CD8-positive, alpha-beta memory T cell (primary cell): ENCODE results near the gene GLIPR2. TPM values are rescaled to one million over a fixed set of nuclear protein-coding genes. Genes with fewer than 3 reads are reported as not detected.

Experiments used
- CTCF ChIA-PET: fragments of 350-600 bp; sonication (Branson Sonifier 250); formaldehyde crosslinking; loops from one replicate; lab custom pipeline; 2021; ENCODE audit warnings: antibody characterized with exemption; lab: Charles Lee
- POLR2A ChIA-PET: fragments of 350-600 bp; sonication (Branson Sonifier 250); formaldehyde crosslinking; loops from one replicate; lab custom pipeline; 2021; ENCODE audit warnings: antibody characterized with exemption; lab: Charles Lee
- DNase-seq, 5 donors: peaks; one replicate each; pipeline versions ENCODE4 v3.0.0 to v3.0.0-alpha.2; 2020 to 2022; ENCODE audit warnings: mixed read lengths in 1 of 5
- H3K27ac ChIP-seq: one replicate; pipeline ENCODE4 v1.7.0; 2013; ENCODE audit warnings: low read depth, mild to moderate bottlenecking, low read length, moderate library complexity
- H3K27me3 ChIP-seq: 2 replicates; pipeline ENCODE4 v1.7.0; 2013; ENCODE audit warnings: low read length, mild to moderate bottlenecking; ENCODE audit not compliant: insufficient read depth, poor library complexity, severe bottlenecking
- H3K36me3 ChIP-seq: 2 replicates; pipeline ENCODE4 v1.7.0; 2013; ENCODE audit warnings: mild to moderate bottlenecking, low read length, moderate library complexity; ENCODE audit not compliant: insufficient read depth
- H3K4me1 ChIP-seq: 2 replicates; pipeline ENCODE4 v1.7.0; 2013; ENCODE audit warnings: mild to moderate bottlenecking, low read length, moderate library complexity; ENCODE audit not compliant: insufficient read depth
- H3K4me3 ChIP-seq: 2 replicates; pipeline ENCODE4 v1.7.0; 2013; ENCODE audit warnings: mild to moderate bottlenecking, low read length
- H3K9me3 ChIP-seq: 2 replicates; pipeline ENCODE4 v1.7.0; 2013; ENCODE audit warnings: mild to moderate bottlenecking, low read length
- H3K27ac Mint-ChIP-seq, 8 donors: one replicate each; pipeline ENCODE4 v1.8.0; 2020 to 2021; ENCODE audit warnings: mixed read lengths in 8 of 8, mild to moderate bottlenecking in 6 of 8, inconsistent platforms in 3 of 8, moderate library complexity in 3 of 8
- H3K27me3 Mint-ChIP-seq, 2 donors: one replicate each; pipeline ENCODE4 v1.8.0; 2020 to 2021; ENCODE audit warnings: mixed read lengths in 2 of 2, mild to moderate bottlenecking in 1 of 2, moderate library complexity in 1 of 2
- H3K36me3 Mint-ChIP-seq, 3 donors: one replicate each; pipeline ENCODE4 v1.8.0; 2020 to 2021; ENCODE audit warnings: mixed read lengths in 3 of 3, inconsistent platforms in 1 of 3, mild to moderate bottlenecking in 1 of 3
- H3K4me1 Mint-ChIP-seq, 3 donors: one replicate each; pipeline ENCODE4 v1.8.0; 2020 to 2021; ENCODE audit warnings: mixed read lengths in 3 of 3, inconsistent platforms in 1 of 3, mild to moderate bottlenecking in 1 of 3
- H3K4me3 Mint-ChIP-seq, 7 donors: one replicate each; pipeline ENCODE4 v1.8.0; 2020 to 2021; ENCODE audit warnings: mixed read lengths in 7 of 7, mild to moderate bottlenecking in 6 of 7, moderate library complexity in 4 of 7, inconsistent platforms in 2 of 7
- H3K9me3 Mint-ChIP-seq, 5 donors: one replicate each; pipeline ENCODE4 v1.8.0; 2020 to 2022; ENCODE audit warnings: mixed read lengths in 5 of 5, mild to moderate bottlenecking in 3 of 5, moderate library complexity in 2 of 5, inconsistent platforms in 1 of 5
- polyA plus RNA-seq: library from polyadenylated mRNA; unstranded; fragments of 300-500 nt; fragmentation: Illumina TruSeq; gene quantifications from one replicate; pipeline ENCODE4 v1.2.3, GENCODE V29; 2021
- total RNA-seq, 2 experiments: library from RNA; stranded (reverse); gene quantifications; one replicate each; pipeline ENCODE4 v1.2.3, GENCODE V29; 2021

Gene GLIPR2
- total and polyA plus RNA-seq, 3 experiments from 2014 or later: 17.1 to 139 (median 17.5) TPM

DNA sequence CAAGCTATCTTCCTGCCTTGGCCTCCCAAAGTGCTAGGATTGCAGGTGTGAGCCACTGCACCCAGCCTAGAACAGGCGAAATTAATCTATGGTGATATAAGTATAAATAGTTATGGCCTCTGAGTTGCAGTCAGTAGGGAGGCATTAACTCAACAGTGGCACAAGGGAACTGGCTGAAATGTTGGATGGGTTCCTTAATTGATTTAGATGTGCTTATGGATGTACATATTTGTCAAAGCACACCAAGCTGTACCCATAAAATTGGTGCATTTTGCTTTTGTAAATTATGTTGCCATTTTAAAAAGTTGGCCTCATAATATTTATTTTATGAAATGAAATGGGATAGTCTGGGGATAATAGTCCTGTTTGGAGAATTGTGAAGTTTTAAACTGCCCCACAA lies 36.8 kb upstream of the GLIPR2 start:
- Mint-ChIP-seq H3K4me1 (peaks cover 6 to 8% (median 7%) of the 10 kb centered on the region in 3 donors), H3K9me3 (no peaks in the 10 kb centered on the region), H3K27ac (peak overlapping the region in 2 of 8 donors; percentile 4 to 36), H3K36me3 (no peaks in the 10 kb centered on the region), H3K4me3 (no peak overlapping the region), H3K27me3 (no peaks in the 10 kb centered on the region)
- Histone ChIP-seq H3K4me3 (no peak overlapping the region), H3K27ac (no peak overlapping the region), H3K4me1 (peaks cover 6% of the 10 kb centered on the region), H3K27me3 (no peaks in the 10 kb centered on the region), H3K9me3 (no peaks in the 10 kb centered on the region), H3K36me3 (no peaks in the 10 kb centered on the region)
- CTCF ChIA-PET: interaction anchor here (8.7 kb wide), 1 partner anchor 70 kb away, joined by 278 read pairs; the partner anchor contains the start of gene CCIN
- DNase-seq: no peak
- POLR2A ChIA-PET: no interaction called here

DNA sequence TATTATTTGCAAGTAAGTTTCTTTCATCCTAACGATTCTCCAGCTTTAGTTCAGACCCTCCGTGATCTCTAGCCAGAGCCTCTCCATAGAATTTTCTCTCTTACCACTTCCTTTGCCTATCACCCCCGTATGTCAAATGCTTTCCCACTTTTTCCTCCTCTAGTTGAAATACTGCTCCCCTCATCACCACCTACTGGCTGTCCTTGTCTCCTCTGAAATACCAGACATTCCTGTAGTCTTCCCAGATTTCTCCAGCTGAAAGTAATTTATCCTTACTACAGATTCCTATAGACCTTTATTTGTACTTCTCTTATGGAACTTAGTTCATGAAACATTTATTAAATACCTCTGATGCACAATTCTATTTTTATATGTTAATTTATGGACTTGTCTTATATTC lies 36.0 kb upstream of the GLIPR2 start:
- peaks cover 6 to 8% (median 7%) of the 10 kb centered on the region in 3 donors for H3K4me1 Mint-ChIP-seq
- no peaks in the 10 kb centered on the region for H3K27me3 Mint-ChIP-seq
- Histone ChIP-seq H3K4me3 (no peak overlapping the region), H3K9me3 (no peaks in the 10 kb centered on the region), H3K36me3 (no peaks in the 10 kb centered on the region), H3K27me3 (no peaks in the 10 kb centered on the region), H3K27ac (no peak overlapping the region), H3K4me1 (peaks cover 6% of the 10 kb centered on the region)
- ChIA-PET CTCF (interaction anchor here (8.7 kb wide), 1 partner anchor 69 kb away, joined by 278 read pairs; the partner anchor contains the start of gene CCIN), POLR2A (no interaction called here)
- H3K27ac Mint-ChIP-seq: peak overlapping the region in 1 of 8 donors; percentile 26
- H3K36me3 Mint-ChIP-seq: peaks cover 0 to 2% (median 1%) of the 10 kb centered on the region in 3 donors
- DNase-seq: no peak
- no peaks in the 10 kb centered on the region for H3K9me3 Mint-ChIP-seq
- H3K4me3 Mint-ChIP-seq: no peak overlapping the region

DNA sequence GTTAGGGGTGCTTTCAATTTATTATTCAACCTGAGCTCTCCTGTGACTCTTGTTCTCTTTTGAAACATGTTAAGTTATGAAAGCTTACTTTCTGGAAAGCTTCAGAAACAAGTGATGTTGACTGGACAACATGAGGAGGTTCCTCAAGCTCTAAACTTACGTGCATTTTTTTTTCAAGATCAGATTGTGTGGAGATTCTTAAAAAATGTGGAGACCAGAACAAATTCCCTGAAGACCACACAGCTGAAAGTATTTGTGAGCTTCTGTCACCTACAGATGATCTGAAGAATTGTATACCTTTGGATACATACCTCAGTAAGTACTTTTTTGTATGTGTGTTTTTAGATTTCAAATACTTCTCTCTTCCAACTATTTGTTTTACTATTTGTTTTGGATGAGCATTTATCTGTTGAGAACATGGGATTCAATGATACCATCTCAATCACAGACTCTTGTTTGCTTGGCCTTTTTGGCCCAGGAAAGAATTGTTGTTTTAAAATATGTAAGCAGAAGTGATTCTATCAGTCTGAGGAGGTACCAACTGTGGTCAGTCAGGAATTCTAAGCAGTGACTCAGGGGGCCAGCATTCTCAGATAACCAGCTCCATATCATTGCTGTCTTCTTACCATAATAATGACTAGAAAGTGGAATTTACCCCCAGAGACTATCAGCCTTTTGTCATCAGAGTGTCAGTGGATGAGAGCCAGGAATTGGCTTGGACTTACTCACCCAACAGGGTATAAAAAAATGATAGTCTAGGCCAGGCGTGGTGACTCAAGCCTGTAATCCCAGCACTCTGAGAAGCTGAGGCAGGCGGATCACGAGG lies 34.4 kb upstream of the GLIPR2 start:
- Mint-ChIP-seq H3K27ac (no peak overlapping the region), H3K4me1 (peaks cover 6 to 8% (median 7%) of the 10 kb centered on the region in 3 donors), H3K9me3 (no peaks in the 10 kb centered on the region), H3K4me3 (no peak overlapping the region), H3K27me3 (no peaks in the 10 kb centered on the region), H3K36me3 (peaks cover 0 to 2% (median 1%) of the 10 kb centered on the region in 3 donors)
- no peak overlapping the region for H3K27ac ChIP-seq
- H3K27me3 ChIP-seq: no peaks in the 10 kb centered on the region
- ChIA-PET POLR2A (interaction anchor here (1.3 to 1.8 kb wide), 3 partner anchors 35 to 64 kb away, joined by 3 to 7 read pairs (median 6); partner anchors contain the start of gene GLIPR2), CTCF (interaction anchor here (0.6 to 8.7 kb wide), 25 partner anchors 9 to 94 kb away, joined by 3 to 278 read pairs (median 8); partner anchors contain the start of genes CCIN, CLTA and GLIPR2)
- no peak for DNase-seq
- no peak overlapping the region for H3K4me3 ChIP-seq
- no peaks in the 10 kb centered on the region for H3K9me3 ChIP-seq
- no peaks in the 10 kb centered on the region for H3K36me3 ChIP-seq
- H3K4me1 ChIP-seq: peaks cover 6% of the 10 kb centered on the region

DNA sequence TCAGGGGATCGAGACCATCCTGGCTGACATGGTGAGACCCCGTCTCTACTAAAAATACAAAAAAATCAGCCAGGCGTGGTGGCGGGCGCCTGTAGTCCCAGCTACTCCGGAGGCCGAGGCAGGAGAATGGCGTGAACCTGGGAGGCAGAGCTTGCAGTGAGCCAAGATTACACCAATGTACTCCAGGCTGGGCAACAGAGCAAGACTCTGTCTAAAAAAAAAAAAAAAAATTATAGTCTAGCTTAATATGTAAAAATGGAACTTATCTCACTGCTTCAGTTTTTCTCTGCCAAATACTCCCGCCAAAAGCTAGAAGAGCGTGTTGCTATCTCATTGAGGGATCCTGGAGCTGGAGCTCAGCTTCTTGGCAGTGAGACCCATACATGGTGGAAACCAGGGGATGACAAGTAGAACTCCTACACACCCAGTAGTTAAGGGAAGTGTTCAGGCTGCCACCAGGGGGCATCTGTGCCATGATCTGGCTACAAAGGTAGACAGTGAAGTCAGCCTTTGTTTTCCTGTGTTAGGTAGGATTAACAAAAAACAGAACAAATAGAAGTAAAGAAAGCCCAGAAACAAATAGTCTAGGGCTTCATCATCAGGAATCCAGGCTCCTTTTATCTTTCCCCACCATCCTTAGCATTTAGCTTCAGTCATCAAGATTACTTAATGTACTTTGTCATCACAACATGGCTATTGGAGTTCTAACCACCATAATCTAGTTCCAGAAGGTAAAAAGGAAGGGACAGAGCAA lies 33.6 kb upstream of the GLIPR2 start:
- POLR2A ChIA-PET: interaction anchor here (0.7 to 1.8 kb wide), 5 partner anchors 34 to 64 kb away, joined by 3 to 7 read pairs (median 5); partner anchors contain the start of gene GLIPR2
- CTCF ChIA-PET: interaction anchor here (0.6 to 8.7 kb wide), 31 partner anchors 9 to 225 kb away, joined by 3 to 278 read pairs (median 6); partner anchors contain the start of genes CCIN, CLTA and GLIPR2
- H3K36me3 Mint-ChIP-seq: peaks cover 0 to 3% (median 1%) of the 10 kb centered on the region in 3 donors
- peak overlapping the region in 3 of 8 donors; percentile 60 to 75 (median 63) for H3K27ac Mint-ChIP-seq
- no peaks in the 10 kb centered on the region for H3K9me3 ChIP-seq
- H3K4me3 ChIP-seq: no peak overlapping the region
- peak; percentile 74 to 91 (median 82) for DNase-seq
- H3K4me1 ChIP-seq: peaks cover 6% of the 10 kb centered on the region
- H3K27ac ChIP-seq: no peak overlapping the region
- no peaks in the 10 kb centered on the region for H3K9me3 Mint-ChIP-seq
- H3K36me3 ChIP-seq: no peaks in the 10 kb centered on the region
- H3K4me3 Mint-ChIP-seq: no peak overlapping the region
- H3K4me1 Mint-ChIP-seq: peaks cover 6 to 8% (median 7%) of the 10 kb centered on the region in 3 donors
- no peaks in the 10 kb centered on the region for H3K27me3 ChIP-seq
- no peaks in the 10 kb centered on the region for H3K27me3 Mint-ChIP-seq

DNA sequence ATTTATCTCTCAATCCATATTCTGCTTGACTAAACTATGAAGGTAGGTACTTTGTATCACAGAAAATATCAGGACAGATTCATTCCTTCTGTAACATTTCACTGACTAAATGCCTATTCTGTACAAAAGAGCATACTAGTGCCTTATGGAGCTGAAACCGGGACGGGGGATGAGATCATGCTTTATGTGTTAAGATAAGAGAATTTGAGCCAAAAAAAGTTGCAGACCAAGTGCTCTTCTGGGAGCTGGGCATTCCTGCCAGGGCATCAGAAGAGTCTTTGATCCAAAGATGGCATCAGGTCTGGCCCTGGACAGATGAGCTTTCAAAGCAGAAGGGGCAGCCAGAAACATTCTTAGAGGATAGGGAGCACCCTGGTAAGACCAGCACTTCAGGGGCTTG lies 27.5 kb upstream of the GLIPR2 start:
- Histone ChIP-seq H3K4me3 (no peak overlapping the region), H3K27me3 (no peaks in the 10 kb centered on the region), H3K36me3 (no peaks in the 10 kb centered on the region), H3K9me3 (no peaks in the 10 kb centered on the region), H3K4me1 (no peaks in the 10 kb centered on the region), H3K27ac (no peak overlapping the region)
- no peak overlapping the region for H3K27ac Mint-ChIP-seq
- no peaks in the 10 kb centered on the region for H3K9me3 Mint-ChIP-seq
- H3K4me3 Mint-ChIP-seq: no peak overlapping the region
- no peaks in the 10 kb centered on the region for H3K27me3 Mint-ChIP-seq
- H3K4me1 Mint-ChIP-seq: no peaks in the 10 kb centered on the region
- DNase-seq: no peak
- POLR2A ChIA-PET: no interaction called here
- peaks cover 9 to 17% (median 12%) of the 10 kb centered on the region in 3 donors for H3K36me3 Mint-ChIP-seq
- CTCF ChIA-PET: interaction anchor here (2.7 kb wide), 1 partner anchor 57 kb away, joined by 23 read pairs; no protein-coding TSS in a partner anchor

DNA sequence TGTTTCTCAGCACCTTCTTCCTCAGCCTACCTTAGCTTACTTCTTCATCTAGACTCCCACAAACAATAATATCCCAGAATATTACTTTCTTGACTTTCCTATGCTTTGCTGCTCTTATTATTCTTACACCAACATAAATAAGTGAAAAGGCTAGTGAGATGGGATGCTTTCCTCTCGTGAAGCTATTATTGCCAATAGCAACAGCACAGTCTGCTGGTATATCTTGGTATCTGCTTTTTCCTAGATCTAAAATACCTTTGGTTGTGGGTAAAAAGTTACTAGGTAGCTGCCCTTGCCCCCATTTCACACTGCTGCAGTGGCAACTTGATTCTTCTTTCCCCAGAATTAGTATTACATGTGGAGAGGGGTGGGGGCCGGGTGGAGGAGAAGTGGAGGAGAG lies 26.1 kb upstream of the GLIPR2 start:
- Mint-ChIP-seq H3K9me3 (no peaks in the 10 kb centered on the region), H3K4me1 (no peaks in the 10 kb centered on the region), H3K27ac (no peak overlapping the region), H3K4me3 (no peak overlapping the region), H3K27me3 (no peaks in the 10 kb centered on the region), H3K36me3 (peaks cover 9 to 16% (median 12%) of the 10 kb centered on the region in 3 donors)
- CTCF ChIA-PET: interaction anchor here (0.9 to 1.1 kb wide), 3 partner anchors 14 to 80 kb away, joined by 3 read pairs; partner anchors contain the start of gene CLTA
- Histone ChIP-seq H3K4me1 (no peaks in the 10 kb centered on the region), H3K4me3 (no peak overlapping the region), H3K27me3 (no peaks in the 10 kb centered on the region), H3K36me3 (no peaks in the 10 kb centered on the region), H3K27ac (no peak overlapping the region), H3K9me3 (no peaks in the 10 kb centered on the region)
- DNase-seq: no peak
- POLR2A ChIA-PET: no interaction called here

DNA sequence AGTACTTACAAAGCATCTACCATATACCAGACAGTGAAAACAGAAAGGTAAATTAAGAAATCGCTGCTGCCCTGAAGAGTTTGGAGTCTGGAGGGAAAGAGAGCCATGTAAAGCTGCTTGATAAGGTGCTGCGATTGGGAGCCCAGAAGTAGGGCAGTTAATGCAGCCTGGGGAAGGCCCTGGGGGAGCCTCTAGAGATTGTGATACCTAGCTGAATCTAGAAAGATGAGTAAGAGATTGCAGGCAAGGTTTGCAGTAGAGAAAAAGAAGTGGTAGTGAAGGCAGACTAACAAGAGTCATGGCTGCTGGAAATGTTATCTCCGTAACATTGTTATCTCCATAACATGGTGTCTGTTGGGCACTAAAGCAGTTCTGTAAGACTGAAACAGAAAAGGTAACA lies 24.0 kb upstream of the GLIPR2 start:
- no peak for DNase-seq
- Mint-ChIP-seq H3K4me3 (no peak overlapping the region), H3K27ac (no peak overlapping the region), H3K27me3 (no peaks in the 10 kb centered on the region), H3K9me3 (no peaks in the 10 kb centered on the region), H3K36me3 (peaks cover 9 to 27% (median 12%) of the 10 kb centered on the region in 3 donors), H3K4me1 (no peaks in the 10 kb centered on the region)
- no peak overlapping the region for H3K27ac ChIP-seq
- ChIA-PET POLR2A (no interaction called here), CTCF (interaction anchor here (2.3 to 2.6 kb wide), 2 partner anchors 10 to 54 kb away, joined by 13 to 14 read pairs; no protein-coding TSS in a partner anchor)
- no peak overlapping the region for H3K4me3 ChIP-seq
- no peaks in the 10 kb centered on the region for H3K9me3 ChIP-seq
- no peaks in the 10 kb centered on the region for H3K36me3 ChIP-seq
- H3K27me3 ChIP-seq: no peaks in the 10 kb centered on the region
- no peaks in the 10 kb centered on the region for H3K4me1 ChIP-seq
